NCI-H526 treated with DMSO at 0.1 percent for 48 hours (cell line): ENCODE results near the gene ADGRE2.
A peak's percentile ranks its signal among the peaks of the same experiment; 100 is the strongest.

Source experiments
- DNase-seq: peaks from one replicate; lab custom pipeline; 2025; lab: John Stamatoyannopoulos, UW

ADGRE2 gene

DNA sequence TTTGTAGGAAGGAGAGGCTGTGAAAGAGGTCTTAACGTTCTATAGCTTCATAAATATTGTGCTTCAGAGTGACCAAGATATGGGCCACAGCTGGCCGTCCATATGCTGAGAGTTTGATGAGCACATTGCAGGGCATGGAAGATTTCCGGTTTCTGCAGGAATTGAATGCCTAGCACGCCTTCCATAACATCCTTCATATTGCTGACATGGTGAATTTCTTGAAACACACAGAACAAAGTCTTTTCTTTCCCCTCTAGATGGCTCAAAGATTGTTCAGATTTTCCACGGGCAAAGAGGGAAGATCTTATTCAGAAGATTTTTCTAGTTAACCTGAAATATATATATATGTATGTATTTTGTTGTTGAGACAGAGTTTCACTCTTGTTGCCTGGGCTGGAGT is 42.4 kb downstream of the ADGRE2 start:
- no peak for DNase-seq

DNA sequence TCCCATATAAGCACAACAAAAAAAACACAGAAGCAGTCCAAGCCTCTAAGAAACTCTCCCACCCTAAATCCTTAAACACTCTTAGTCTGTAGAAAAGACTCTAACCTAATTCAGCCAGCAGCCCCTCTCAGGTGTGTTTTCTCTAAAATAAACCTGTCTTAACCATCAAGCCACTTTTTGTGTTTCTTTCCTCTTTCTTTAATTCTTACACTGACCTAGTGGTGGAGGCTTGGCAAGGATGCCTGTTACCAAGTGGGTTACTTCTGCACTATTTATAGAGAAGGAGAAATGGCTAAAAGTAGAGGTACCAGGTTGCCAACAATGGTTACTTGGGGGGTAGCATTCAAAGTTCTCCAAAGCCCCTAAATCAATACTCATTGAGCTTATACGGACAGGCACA is 44.8 kb downstream of the ADGRE2 start:
- DNase-seq: no peak

DNA sequence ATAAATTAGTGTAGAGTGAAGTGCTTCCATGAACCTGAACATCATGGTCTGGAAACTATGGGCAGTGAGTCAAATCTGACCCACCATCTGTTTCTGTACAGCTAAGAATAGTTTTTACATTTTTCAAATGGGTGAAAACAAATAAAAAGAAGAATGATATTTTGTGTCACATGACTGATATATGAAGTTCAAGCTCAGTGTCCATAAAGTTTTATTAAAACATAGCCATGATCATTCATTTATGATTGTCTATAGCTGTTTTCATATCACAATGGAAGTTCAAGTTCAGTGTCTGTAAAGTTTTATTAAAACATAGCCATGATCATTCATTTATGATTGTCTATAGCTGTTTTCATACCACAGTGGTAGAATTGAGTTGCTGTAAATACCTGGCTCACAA is 45.9 kb downstream of the ADGRE2 start:
- no peak for DNase-seq

DNA sequence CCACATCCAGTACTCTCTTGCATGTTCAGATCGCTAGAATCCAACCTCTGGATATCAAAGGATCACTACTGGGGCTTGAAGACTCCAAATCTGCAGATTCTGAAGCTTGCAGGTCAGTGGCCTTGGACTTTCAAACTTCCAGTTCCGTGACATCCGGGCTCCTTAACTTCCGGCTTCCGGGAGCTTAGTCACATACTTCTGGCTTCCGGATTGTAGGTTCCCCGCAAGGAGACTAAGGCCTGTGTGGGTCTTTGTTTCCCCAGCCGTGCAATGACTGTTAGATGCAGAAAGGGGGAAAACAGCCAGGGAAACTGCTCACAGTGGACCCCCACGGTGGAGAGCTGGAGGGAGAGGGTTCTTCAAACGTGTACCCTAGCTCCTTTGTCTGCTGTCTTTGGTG is 47.2 kb downstream of the ADGRE2 start:
- DNase-seq: no peak

DNA sequence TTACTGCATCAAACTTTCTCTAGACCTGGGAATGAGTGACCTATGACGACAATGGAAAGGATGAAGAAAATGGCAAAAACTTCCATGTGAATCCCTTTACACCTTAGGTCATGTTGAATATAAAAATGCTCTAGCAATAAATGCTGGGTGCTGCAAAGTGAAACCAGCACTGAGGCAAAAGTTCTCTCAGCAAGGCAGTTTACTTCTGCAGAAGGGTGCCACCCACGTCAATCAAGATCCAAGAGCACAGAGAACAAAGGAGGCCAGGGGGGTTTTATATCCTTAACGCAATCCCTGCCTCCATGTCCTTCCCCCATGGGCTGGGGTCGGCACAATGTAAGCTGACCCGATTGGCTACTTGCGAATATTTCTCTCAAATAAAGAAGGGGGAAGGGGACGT is 49.8 kb downstream of the ADGRE2 start:
- DNase-seq: no peak

DNA sequence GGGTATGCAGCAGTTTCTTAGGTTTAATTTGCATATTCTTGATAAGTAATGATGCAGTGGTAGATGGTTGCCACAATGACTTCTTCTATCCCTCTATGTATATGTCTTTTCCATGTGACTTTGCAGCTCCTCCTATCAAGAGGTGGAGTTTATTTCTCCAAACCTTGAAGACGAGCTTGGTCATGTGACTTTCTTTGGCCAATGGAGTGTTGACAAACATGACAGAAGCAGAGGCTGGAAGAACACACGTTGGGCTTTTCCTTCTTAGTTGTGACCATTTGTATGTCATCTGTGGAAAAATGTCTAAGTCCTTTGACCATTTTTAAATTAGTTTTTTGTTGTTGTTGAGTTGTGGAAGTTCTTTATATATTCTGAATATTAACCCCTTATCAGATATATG is 56.2 kb downstream of the ADGRE2 start:
- no peak for DNase-seq

DNA sequence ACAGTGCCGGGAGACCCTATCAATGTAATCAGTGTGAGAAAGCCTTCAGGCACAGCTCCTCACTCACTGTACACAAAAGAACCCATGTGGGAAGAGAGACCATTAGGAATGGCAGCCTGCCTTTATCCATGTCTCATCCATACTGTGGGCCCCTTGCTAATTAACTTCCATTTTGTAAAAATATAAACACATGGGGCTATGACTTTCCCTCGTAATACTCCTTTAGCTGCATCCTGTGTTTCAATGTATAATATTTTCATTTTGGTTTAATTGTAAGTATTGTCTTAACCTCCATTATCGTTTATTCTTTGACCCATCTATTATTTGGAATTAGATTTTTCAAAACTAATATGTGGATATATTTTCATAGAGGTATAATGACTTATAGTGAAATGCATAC is 59.2 kb downstream of the ADGRE2 start:
- no peak for DNase-seq

DNA sequence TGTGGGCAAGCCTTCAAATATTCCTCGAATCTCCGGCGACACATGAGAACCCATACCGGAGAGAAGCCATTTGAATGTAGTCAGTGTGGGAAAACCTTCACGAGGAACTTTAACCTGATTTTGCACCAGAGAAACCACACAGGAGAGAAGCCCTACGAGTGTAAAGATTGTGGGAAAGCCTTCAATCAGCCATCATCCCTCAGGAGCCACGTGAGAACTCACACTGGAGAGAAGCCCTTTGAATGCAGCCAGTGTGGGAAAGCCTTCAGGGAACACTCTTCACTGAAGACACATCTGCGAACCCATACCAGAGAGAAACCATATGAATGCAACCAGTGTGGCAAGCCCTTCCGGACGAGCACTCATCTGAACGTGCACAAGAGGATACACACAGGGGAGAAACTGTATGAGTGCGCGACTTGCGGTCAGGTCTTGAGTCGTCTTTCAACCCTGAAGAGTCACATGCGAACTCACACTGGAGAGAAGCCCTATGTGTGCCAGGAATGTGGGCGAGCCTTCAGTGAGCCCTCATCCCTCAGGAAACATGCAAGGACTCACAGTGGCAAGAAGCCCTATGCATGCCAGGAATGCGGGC is 59.7 kb downstream of the ADGRE2 start:
- no peak for DNase-seq

DNA sequence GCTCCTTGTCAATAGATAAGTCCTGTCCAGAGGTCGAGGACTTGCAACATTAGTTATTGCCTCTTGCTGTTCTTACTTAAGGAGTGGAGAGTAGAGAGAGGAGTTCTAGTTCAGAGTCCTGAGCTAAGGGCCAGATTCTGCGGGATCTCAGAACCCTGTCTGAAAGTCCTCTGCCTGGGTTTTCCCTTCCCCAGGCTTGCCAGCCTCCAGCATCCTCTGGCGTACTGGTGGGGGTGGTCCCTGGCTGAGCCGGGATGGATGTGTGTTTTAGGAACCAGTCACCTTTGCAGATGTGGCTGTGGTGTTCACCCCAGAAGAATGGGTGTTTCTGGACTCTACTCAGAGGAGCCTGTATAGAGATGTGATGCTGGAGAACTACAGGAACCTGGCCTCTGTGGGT is 62.5 kb downstream of the ADGRE2 start:
- DNase-seq: no peak

DNA sequence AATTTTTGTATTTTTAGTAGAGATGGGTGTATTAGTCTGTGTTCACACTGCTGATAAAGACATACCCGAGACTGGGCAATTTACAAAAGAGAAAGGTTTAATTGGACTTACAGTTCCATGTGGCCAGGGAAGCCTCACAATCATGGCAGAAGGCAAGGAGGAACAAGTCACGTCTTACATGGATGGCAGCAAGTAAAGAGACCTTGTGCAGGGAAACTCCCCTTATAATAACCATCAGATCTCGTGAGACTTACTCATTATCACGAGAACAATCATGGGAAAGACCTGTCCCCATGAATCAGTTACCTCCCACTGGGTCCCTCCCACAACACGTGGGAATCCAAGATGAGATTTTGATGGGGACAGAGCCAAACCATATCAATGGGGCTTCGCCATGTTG is 73.9 kb downstream of the ADGRE2 start:
- DNase-seq: no peak

DNA sequence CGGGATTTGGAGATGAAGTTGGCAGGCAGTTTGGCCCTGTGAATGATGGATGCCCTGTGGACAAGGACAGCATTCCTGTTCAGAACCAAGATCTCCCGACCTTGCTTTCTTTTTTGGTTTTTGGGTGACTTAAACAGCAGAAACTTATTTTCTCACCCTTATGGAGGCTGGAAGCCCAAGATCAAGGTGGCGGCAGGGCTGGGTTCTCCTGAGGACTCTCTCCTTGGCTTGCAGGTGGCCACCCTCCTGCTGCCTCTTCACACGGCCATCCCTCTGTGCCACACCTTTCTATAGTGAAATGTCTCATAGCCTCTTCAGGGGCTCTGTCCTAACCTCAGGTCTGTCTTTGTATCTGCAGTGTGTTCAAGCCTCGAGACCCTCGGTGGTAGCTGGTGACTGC is 74.5 kb downstream of the ADGRE2 start:
- no peak for DNase-seq

DNA sequence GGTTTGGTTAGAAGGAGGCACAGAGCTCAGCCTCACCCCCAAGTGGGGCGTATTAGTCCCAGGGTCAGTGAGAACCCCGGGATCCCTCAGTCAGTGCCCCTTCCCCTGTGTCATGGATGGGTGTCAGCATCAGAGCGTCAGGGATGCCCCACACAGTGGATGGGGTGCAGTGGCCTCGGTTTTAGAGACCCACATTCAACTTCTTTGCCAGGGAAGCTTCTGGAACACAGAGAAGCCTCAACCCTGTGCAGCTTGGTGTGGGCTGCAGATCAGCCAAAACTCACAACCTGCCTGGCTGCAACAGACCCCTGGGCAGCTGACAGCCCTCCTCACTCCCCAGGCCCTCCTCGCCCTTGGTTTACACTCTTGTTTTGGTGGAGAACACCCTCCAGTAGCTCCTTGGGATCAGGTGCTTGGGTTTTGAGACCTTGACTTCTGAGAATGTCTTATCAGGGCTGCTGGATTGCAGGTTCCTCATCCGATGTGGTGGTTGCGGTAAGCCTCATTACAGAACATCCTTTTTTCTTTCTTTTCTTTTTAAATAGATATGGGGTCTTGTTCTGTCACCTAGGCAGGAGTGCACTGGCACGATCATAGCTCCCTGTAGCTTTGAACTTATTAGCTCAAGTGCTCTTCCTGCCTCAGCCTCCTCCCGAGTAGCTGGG is 77.5 kb downstream of the ADGRE2 start:
- DNase-seq: no peak

DNA sequence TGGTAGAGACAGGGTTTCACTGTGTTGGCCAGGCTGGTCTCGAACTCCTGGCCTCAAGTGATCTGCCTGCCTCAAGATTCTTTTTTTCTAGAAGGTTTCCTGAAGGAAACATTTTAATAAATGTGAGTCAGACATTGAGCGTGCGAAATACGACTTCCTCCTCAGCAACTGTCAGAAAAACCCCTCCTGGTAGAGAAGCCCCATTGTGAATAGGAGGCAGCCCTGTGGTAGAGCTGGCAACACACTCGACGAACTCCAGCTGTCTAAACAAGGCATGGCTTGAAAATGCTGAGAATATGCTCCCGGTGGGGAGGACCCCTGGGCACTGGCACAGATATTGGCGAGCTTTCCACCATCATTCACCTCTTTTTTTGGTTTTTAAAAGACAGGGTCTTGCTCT is 78.7 kb downstream of the ADGRE2 start:
- DNase-seq: no peak

DNA sequence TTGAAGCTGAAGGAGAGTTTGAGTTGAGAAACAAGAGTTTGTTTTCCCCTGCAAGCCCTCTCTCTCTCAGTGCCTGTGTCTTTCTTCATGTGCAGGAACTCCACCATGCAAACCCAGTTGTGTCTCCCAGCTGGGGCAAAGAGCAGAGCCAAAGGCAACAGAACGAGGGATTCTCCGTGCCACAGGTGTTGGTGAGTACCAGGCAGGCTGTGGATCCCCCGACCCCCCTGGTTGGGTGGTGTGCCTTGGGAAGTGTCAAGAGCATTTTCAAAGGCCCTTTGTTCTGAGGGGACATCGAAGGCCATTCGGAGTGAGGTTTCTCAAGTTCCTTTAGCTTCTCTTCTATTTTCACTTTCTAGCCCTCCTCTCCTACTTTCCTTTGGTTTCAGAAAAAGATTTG is 82.9 kb downstream of the ADGRE2 start:
- DNase-seq: no peak

DNA sequence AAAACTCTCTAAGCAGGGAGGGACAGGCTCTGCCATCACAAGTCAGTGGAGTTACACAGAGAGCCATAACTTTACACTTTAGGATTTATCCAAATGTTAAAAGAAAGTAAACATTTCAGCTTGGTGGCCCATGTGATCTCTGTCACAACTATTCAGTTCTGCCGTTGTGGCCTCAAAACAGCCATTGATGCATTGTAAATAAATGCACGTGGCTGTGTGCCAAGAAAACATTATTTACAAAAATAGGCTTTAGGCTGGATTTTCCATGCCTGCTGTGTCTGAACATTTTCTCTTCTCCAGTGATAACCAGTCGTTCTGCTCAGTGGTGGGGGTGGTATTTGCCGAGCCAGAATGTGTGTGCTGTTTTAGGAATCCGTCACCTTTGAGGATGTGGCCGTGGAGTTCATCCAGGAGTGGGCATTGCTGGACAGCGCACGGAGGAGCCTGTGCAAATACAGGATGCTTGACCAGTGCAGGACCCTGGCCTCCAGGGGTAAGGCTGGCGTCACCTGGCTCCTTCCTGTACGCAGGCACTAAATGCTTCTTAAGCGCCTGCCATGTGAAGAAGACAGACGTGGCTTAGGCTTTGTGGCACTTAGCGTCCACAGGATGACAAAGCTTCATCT is 83.6 kb downstream of the ADGRE2 start:
- no peak for DNase-seq

DNA sequence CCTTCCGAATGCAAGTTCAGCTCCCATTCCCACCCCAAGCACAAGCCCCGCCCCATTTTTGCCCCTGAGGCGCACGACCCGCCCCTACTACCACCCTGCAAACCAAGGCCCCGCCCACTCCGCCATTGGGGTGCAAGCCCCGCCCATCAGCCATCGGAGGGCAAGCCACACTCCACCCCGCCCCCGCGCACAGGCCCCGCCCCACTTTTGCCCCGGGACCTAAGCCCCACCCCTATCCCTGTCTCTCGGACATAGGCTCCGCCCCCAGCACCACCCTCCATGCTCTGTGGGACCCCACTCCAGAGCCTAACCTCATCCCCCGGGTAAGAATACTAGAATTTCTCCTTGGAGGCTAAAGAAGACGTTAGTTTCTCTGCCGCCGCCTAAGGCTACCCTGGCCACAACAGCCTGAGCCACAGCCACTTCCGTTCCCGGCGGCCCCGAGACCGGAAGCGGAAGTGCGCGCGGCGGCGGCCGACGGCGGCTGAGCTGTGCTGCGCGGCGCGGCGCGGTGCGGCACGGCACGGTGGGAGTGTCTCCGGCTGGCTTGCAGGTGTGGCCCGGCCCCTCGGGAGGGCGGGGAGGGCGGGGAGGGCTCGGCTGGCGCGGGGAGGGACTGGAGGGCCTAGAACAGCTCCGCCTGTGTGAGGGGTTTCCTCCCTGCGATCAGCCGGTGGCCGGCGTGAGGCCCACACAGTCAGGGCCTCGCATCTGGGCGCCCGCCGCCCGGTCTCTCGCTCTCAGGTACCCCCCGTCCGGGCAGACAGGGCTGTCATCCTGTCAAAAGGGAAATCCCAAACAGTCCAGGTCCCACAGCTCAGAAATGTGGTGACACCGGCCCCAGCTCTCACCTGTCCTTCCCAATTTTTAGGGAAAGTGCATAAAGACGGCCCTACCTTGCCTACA is 88.5 kb downstream of the ADGRE2 start, which contains the start of gene ZNF333:
TSS of gene ZNF333 (plus strand) at position 451 of the 906 bp plus-strand sequence. CDS start 3,444 bp downstream, outside the sequence.
- peak; percentile 77 for DNase-seq

DNA sequence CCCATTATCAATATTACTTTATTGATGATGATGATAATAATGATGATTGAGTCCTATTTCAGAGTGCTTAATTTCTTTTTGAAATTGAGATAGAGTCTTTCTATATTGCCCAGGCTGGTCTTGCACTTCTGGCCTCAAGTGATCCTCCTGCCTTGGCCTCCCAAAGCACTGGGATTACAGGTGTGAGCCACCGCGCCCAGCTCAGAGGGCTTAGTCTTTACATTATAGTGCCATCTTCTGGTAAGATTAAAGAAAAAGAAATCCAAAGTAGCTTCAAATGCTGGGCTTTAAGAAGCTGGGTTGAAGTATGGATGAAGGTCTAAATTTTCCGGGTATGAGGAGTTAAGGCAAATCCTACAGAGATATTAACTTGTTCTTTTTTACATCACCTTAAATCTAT is 91.9 kb downstream of the ADGRE2 start:
- no peak for DNase-seq

DNA sequence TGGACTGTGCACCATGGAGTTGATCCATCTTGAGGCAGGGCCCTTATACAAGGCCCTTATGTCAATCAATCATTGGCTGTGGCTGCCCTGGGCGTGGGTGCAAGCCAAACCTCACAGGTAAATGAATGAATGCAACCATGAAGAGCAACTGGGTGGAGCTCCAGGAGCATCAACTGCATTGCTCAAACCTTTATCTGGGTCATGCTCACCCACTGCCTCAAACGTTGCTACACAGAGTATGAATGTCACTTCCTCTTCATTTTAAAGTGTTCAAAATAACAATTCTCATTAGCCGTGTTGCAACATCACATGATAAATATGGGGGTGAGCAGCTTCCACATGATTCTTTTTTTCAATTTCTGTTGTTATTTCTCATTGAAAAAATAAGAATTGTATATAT is 94.9 kb downstream of the ADGRE2 start:
- DNase-seq: no peak
